Testis (tissue), 3 donors: Measurements from ENCODE around the gene FAM181A. TPM values are rescaled to one million over a fixed set of nuclear protein-coding genes. Genes with fewer than 3 reads are reported as not detected.
A peak's percentile ranks its signal among the peaks of the same experiment; 100 is the strongest.

Source experiments
- DNase-seq: peaks from one replicate; pipeline ENCODE4 v3.0.0-alpha.2; 2019
- H3K27ac ChIP-seq, 2 donors: fragments of 200-600 bp; sonication (generic); one replicate each; pipeline ENCODE4 v1.5.1; 2019
- H3K27me3 ChIP-seq: fragments of 200-600 bp; sonication (generic); one replicate; pipeline ENCODE4 v1.5.1; 2019
- H3K36me3 ChIP-seq: fragments of 200-600 bp; sonication (generic); one replicate; pipeline ENCODE4 v1.5.1; 2017; ENCODE audit warnings: low read depth; ENCODE audit errors: missing control alignments
- H3K4me1 ChIP-seq: fragments of 200-600 bp; sonication (generic); one replicate; pipeline ENCODE4 v1.5.1; 2019
- H3K4me3 ChIP-seq, 2 donors: fragments of 200-600 bp; sonication (generic); one replicate each; pipeline ENCODE4 v1.5.1; 2017 to 2019
- H3K9me3 ChIP-seq: fragments of 200-600 bp; sonication (generic); one replicate; pipeline ENCODE4 v1.5.1; 2017
- CTCF ChIP-seq, 3 experiments: fragments of 450-650 bp in 2 of 3; fragments of 200-600 bp in 1 of 3; sonication (generic) in 1 of 3; IDR thresholded peaks; one replicate each; pipeline ENCODE4 v1.5.1; 2016 to 2019; ENCODE audit warnings: antibody characterized with exemption in 3 of 3, mild to moderate bottlenecking in 2 of 3, moderate library complexity in 1 of 3
- POLR2A ChIP-seq: fragments of 450-650 bp; IDR thresholded peaks from one replicate; pipeline ENCODE4 v1.6.1; 2017; ENCODE audit warnings: antibody characterized with exemption, mild to moderate bottlenecking, moderate library complexity
- WGBS, 2 donors: methylation state at CpG; one replicate each; pipeline ENCODE4 v1.1.5; 2018; 5-methylcytosine and 5-hydroxymethylcytosine counted together
- intact Hi-C: fragments of 100-400 bp; cut with DNase I; formaldehyde crosslinking; loops from one replicate; pipeline ENCODE4 v1.15.1; 2023; ENCODE audit warnings: low total_unique reads
- polyA plus RNA-seq: library from polyadenylated mRNA; stranded (reverse); fragments of 350-450 nt; fragmentation: Illumina TruSeq; extraction: RNeasy Lipid Tissue Mini Kit (QIAGEN cat#74804); gene quantifications from one replicate; pipeline ENCODE4 v1.2.3, GENCODE V29; 2014; ENCODE audit warnings: low read depth, low replicate concordance; ENCODE audit not compliant: insufficient read depth
- total RNA-seq, 2 donors: library from RNA; depleted of rRNA; stranded (reverse); fragments of >200 nt; gene quantifications; one replicate each; pipeline ENCODE4 v1.2.3, GENCODE V29; 2016

FAM181A gene
- total and polyA plus RNA-seq, 3 donors from 2014 or later = 12.7 to 48.5 (median 18.0) TPM

- H3K4me1 ChIP-seq = peaks cover 5% of the 10 kb centered on the region
- WGBS, 2 donors = 81 to 91% methylated on average over 9 of the region's 9 CpGs
- no peaks in the 10 kb centered on the region for H3K36me3 ChIP-seq
- no peak for DNase-seq
- H3K27me3 ChIP-seq = no peaks in the 10 kb centered on the region
- TF ChIP-seq CTCF (IDR thresholded peaks at IDR 0.05) (no peak), POLR2A (no peak)
- no peaks in the 10 kb centered on the region for H3K9me3 ChIP-seq
- H3K4me3 ChIP-seq = no peak overlapping the region
- no peak overlapping the region for H3K27ac ChIP-seq
- intact Hi-C loops = no loop called here
Measured at GRCh38 chr14:93895023-93895604, 32.0 kb upstream of the FAM181A start.

- intact Hi-C loops = no loop called here
- H3K27me3 ChIP-seq = no peaks in the 10 kb centered on the region
- no peaks in the 10 kb centered on the region for H3K36me3 ChIP-seq
- TF ChIP-seq POLR2A = no peak
- TF ChIP-seq CTCF (IDR thresholded peaks at IDR 0.05) = no peak
- DNase-seq = no peak
- peaks cover 14% of the 10 kb centered on the region for H3K4me1 ChIP-seq
- WGBS, 2 donors = 79 to 86% methylated on average over 5 of the region's 5 CpGs
- no peak overlapping the region for H3K27ac ChIP-seq
- no peak overlapping the region for H3K4me3 ChIP-seq
- H3K9me3 ChIP-seq = no peaks in the 10 kb centered on the region
Measured at GRCh38 chr14:93897476-93897845, 29.7 kb upstream of the FAM181A start.

GRCh38 chr14:93898081-93898611 lies 29.0 kb upstream of the FAM181A start:
- no peak overlapping the region for H3K4me3 ChIP-seq
- TF ChIP-seq POLR2A = no peak
- no peak for TF ChIP-seq CTCF (IDR thresholded peaks at IDR 0.05)
- DNase-seq = no peak
- no peak overlapping the region for H3K27ac ChIP-seq
- intact Hi-C loops = no loop called here
- WGBS, 2 donors = 81% methylated on average over 9 to 15 of the region's 15 CpGs
- H3K9me3 ChIP-seq = no peaks in the 10 kb centered on the region
- H3K4me1 ChIP-seq = peaks cover 11% of the 10 kb centered on the region
- no peaks in the 10 kb centered on the region for H3K27me3 ChIP-seq
- no peaks in the 10 kb centered on the region for H3K36me3 ChIP-seq

- TF ChIP-seq POLR2A (no peak), CTCF (IDR thresholded peaks at IDR 0.05) (no peak)
- intact Hi-C loops = no loop called here
- Histone ChIP-seq H3K27me3 (no peaks in the 10 kb centered on the region), H3K4me3 (no peak overlapping the region), H3K36me3 (no peaks in the 10 kb centered on the region), H3K27ac (no peak overlapping the region), H3K9me3 (no peaks in the 10 kb centered on the region), H3K4me1 (peaks cover 9% of the 10 kb centered on the region)
- WGBS, 2 donors = 95 to 96% methylated on average over 5 of the region's 5 CpGs
- no peak for DNase-seq
Measured at GRCh38 chr14:93898731-93899130, 28.4 kb upstream of the FAM181A start.

GRCh38 chr14:93901813-93902212 lies 25.3 kb upstream of the FAM181A start:
- Histone ChIP-seq H3K27ac (peak overlapping the region in 1 of 2 donors; percentile 4), H3K27me3 (no peaks in the 10 kb centered on the region), H3K4me3 (no peak overlapping the region), H3K4me1 (peaks cover 9% of the 10 kb centered on the region), H3K9me3 (no peaks in the 10 kb centered on the region), H3K36me3 (no peaks in the 10 kb centered on the region)
- intact Hi-C loops = loop anchor here (10.0 kb wide), 1 partner anchor 247 kb away; no protein-coding TSS in a partner anchor
- DNase-seq = no peak
- WGBS, 2 donors = 23 to 24% methylated on average over 6 of the region's 6 CpGs
- TF ChIP-seq POLR2A (no peak), CTCF (IDR thresholded peaks at IDR 0.05) (no peak)
